Activated T-cell treated with anti-CD3 and anti-CD28 coated beads for 48 hours (primary cell): ENCODE results near the gene ENPP6.
"Not testable (repeated sequence)": the region's sequence is repeated elsewhere in the genome, so short reads cannot be mapped to it uniquely, and the experiment has no call there.

Experiments
- DNase-seq: peaks from one replicate; pipeline ENCODE4 v3.0.0-alpha.2; 2020; ENCODE audit warnings: low read depth

Gene ENPP6

GRCh38 chr4:184059099-184059498 lies 158.6 kb downstream of the ENPP6 start:
- DNase-seq, result no peak

GRCh38 chr4:184058026-184058425 lies 159.6 kb downstream of the ENPP6 start:
- no peak for DNase-seq

GRCh38 chr4:184056877-184057276 lies 160.8 kb downstream of the ENPP6 start:
- no peak for DNase-seq

GRCh38 chr4:184053434-184053833 lies 164.2 kb downstream of the ENPP6 start:
- DNase-seq, result no peak

GRCh38 chr4:184052616-184053015 lies 165.1 kb downstream of the ENPP6 start:
- no peak for DNase-seq

- not testable (repeated sequence) for DNase-seq
Measured at GRCh38 chr4:184051262-184051661, 166.4 kb downstream of the ENPP6 start.

- no peak for DNase-seq
Measured at GRCh38 chr4:184046148-184046547, 171.5 kb downstream of the ENPP6 start.

GRCh38 chr4:184041156-184041555 lies 176.5 kb downstream of the ENPP6 start:
- no peak for DNase-seq

- peak; percentile 24 for DNase-seq
Measured at GRCh38 chr4:184039963-184040383, 177.7 kb downstream of the ENPP6 start.
